GM12892 (cell line): Measurements from ENCODE around the gene MPRIP.

Experiments used
- DNase-seq: peaks from one replicate; pipeline ENCODE4 v3.0.0; 2011; ENCODE audit not compliant: insufficient read length
- FAIRE-seq: peaks from 2 replicates; lab custom pipeline; 2011; peaks lifted over from hg19 to GRCh38; lab: Jason Lieb, UNC
- POLR2A ChIP-seq: IDR thresholded peaks from 2 replicates; pipeline ENCODE4 v1.6.1; 2011; ENCODE audit warnings: low read depth, low read length, control low read depth
- POLR2AphosphoS5 ChIP-seq: IDR thresholded peaks from 2 replicates; pipeline ENCODE4 v1.6.1; 2011; ENCODE audit warnings: low read depth, low read length, control low read depth
- TAF1 ChIP-seq: IDR thresholded peaks from 2 replicates; pipeline ENCODE4 v1.6.1; 2011; ENCODE audit warnings: low read depth, mild to moderate bottlenecking, control low read depth, low read length, borderline replicate concordance

Gene MPRIP

DNA sequence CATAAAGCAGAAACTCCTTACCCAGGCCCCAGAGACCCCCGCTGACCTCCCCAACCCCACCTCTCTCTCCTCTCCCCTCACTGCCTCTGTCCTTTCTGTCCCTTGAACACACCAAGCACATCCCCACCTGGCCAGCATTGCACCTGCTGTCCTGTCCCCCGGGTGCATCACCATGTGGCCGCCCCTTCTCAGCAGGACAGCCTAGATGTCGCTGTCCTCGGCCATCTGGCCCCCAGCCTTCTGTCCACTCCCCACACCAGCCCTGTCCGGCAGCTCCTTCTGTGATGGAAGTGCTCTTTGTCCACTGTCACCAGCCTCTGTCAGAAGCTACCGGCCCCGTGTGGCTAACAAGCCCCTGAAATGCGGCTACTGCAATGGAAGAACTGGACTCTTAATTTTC lies 12.3 kb upstream of the MPRIP start:
- TF ChIP-seq POLR2A (no peak), TAF1 (no peak)
- FAIRE-seq: no peak
- no peak for DNase-seq

GRCh38 chr17:17030515-17031211 lies 11.6 kb upstream of the MPRIP start:
- DNase-seq: no peak
- TF ChIP-seq POLR2AphosphoS5 (no peak), POLR2A (no peak), TAF1 (no peak)
- FAIRE-seq: no peak

- no peak for FAIRE-seq
- TF ChIP-seq POLR2AphosphoS5 (no peak), TAF1 (no peak), POLR2A (no peak)
- DNase-seq: no peak
These were observed 10.0 kb upstream of the MPRIP start for GRCh38 chr17:17032131-17032692.

DNA sequence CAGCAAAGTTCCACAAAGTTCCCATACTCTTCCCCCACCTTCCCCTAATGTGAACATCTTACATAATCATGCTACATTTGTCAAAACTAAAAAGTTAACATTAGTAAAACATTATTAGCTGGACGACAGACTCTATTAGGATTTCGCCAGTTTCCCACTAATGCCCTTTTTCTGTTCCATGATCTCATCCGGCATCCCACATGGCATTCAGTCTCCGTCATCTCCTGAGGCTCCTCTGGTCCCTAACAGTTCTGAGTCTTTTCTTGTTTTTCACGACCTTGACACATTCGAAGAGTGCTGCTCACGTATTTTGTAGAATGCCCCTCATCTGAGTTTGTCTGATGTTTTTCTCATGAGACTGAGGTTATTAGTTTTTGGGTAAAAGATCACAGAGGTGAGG lies 8.8 kb upstream of the MPRIP start:
- TF ChIP-seq POLR2AphosphoS5 (no peak), TAF1 (no peak), POLR2A (no peak)
- DNase-seq: no peak
- no peak for FAIRE-seq

- FAIRE-seq: no peak
- DNase-seq: no peak
- TF ChIP-seq TAF1 (no peak), POLR2AphosphoS5 (no peak), POLR2A (no peak)
These were observed 8.2 kb upstream of the MPRIP start for GRCh38 chr17:17034026-17034425.

DNA sequence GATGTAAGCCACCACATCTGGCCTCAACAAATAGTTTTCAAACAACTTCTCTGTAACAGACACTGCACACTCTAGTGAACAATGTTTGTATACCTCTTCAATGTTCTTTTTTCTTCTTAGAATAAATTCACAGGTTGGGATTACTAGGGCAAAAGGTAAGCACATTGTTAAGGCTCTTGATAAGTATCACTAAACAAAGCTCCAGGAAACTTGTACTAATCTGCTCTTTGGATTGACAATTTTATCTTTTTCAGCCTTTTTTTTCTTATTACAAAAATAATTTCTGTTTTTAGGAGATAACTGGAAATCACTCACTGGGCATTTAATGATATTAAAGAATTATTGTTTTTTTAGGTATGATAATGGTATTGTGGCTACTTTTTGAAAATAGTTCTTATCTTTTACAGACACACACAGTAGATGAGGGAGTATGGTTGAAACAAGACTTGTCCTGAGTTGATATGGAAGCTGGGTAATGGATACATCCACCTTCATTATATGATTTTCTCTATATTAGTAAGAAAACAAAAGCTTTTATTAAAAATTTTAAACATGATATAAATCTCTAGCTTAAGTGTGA lies 7.7 kb upstream of the MPRIP start:
- FAIRE-seq (no peak), DNase-seq (no peak)
- TF ChIP-seq POLR2AphosphoS5: no peak
- no peak for TF ChIP-seq TAF1
- no peak for TF ChIP-seq POLR2A

DNA sequence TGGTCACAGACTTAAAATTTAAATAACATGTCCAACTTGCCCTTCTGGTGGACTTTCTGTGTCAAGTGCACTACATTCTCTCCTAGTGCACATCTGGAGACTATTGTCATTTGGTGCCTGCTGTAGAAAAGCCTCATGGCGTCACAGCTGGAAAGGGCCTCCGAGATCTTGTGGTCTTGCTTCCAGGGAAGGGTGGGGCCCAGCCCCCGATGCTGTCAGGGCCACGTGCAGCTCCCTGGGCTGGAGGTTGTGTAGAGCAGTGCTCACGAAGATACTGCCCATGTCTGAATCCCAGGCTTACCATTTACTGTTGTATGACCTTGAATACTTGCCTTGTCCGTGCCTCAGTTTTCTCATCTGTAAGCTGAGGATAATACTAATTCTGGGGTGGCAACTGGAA lies 6.8 kb upstream of the MPRIP start:
- no peak for FAIRE-seq
- no peak for DNase-seq
- TF ChIP-seq TAF1 (no peak), POLR2AphosphoS5 (no peak), POLR2A (no peak)

- FAIRE-seq: no peak
- DNase-seq: no peak
- no peak for TF ChIP-seq POLR2A
- TF ChIP-seq TAF1: no peak
- TF ChIP-seq POLR2AphosphoS5: no peak
These were observed 6.2 kb upstream of the MPRIP start for GRCh38 chr17:17035920-17036523.

DNA sequence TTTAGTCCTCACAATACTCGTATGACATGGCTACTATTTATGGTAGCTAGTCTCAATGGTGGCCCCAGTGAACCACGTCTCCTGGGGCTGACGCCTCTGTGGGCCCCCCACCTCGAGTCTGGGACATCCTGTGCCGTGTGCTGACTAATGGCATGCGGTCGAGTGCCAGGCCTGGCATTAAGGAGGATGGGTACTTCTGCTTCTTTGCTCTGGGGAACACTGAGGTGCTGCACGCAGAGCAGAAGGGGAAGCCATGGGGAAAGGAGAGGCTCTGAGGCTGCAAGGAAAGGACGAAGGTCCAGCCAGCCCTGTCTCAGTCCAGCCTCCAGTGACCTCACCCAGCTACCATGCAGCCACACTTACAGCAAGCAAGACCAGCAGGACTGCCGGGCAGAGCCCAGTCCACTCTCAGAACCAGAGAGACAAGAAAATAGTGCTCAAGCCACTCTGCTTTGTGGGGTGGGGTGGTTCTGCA lies 5.7 kb upstream of the MPRIP start:
- no peak for FAIRE-seq
- no peak for DNase-seq
- TF ChIP-seq POLR2AphosphoS5: no peak
- TF ChIP-seq TAF1: no peak
- TF ChIP-seq POLR2A: no peak

DNA sequence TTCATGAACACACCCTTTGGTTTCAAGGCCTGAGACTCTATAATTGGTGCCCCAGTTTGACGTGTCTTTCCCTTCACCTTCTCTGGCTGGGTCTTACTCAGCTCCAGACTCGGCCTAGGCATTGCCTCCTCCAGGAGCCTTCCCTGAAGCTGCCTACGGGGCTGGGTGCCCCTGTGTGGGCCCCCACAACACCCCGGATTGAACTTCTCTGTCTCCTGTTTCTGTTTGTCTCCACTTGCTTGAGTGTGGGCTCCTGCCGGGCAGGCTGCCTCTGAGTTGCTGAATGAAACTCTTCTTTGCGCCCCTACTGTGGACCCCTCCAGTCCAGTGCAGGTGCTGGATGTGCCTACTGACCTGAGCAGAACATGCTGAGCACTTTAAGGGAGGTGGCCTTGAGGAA lies 2.3 kb upstream of the MPRIP start:
- DNase-seq: no peak
- TF ChIP-seq POLR2A: no peak
- TF ChIP-seq TAF1: no peak
- no peak for TF ChIP-seq POLR2AphosphoS5
- FAIRE-seq: no peak

DNA sequence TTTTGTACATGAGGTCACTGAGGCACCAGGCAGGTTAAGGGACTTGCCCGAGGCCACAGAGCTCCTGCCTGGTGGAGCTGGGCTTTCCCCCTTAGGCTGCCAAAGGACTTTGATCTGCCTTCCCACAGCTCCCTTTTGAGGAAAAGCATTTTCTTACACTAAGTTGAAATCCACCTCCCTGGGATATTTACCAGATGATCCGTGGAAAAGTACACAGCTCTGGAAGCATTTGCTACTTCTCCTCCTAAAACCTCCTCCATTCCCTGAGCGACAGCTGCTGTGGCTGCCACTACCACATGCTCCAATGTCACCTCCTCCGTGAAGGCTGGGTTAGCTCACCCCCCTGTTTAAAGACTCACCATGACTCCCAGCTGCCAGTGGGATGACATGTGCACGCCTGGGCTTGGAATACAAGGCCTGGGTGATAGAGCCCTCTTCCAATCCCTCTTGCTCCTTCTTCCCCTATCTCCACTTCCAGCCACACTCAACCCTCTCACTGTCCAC lies 1.2 kb upstream of the MPRIP start:
- FAIRE-seq (no peak), DNase-seq (no peak)
- TF ChIP-seq POLR2A (no peak), POLR2AphosphoS5 (no peak), TAF1 (no peak)
